H1 (cell line): Measurements from ENCODE around the gene FAHD1.

Experiments used
- CBX5 ChIP-seq: fragments of 300-800, 300-1000 bp; sonication (generic); IDR thresholded peaks from 2 replicates; pipeline ENCODE4 v1.7.1; 2016; ENCODE audit warnings: antibody characterized with exemption, low read length, low read depth
- CEBPB ChIP-seq: IDR thresholded peaks from 2 replicates; pipeline ENCODE4 v1.6.1; 2012; ENCODE audit warnings: low read depth, low read length
- CREB1 ChIP-seq: IDR thresholded peaks from 2 replicates; pipeline ENCODE4 v1.6.1; 2012; ENCODE audit warnings: inconsistent platforms
- CTCF ChIP-seq, 3 experiments: IDR thresholded peaks; 1 replicate in 2 of 3; 2 replicates in 1 of 3; pipeline versions ENCODE4 v1.5.1 to v1.6.1; 2011; ENCODE audit warnings: low read length in 3 of 3, mild to moderate bottlenecking in 3 of 3, inconsistent platforms in 2 of 3, low read depth in 1 of 3, moderate library complexity in 1 of 3; ENCODE audit not compliant: insufficient read depth in 1 of 3; ENCODE audit errors: control extremely low read depth in 1 of 3
- EGR1 ChIP-seq: IDR thresholded peaks from 2 replicates; pipeline ENCODE4 v1.6.1; 2011; ENCODE audit warnings: low read depth, low read length, borderline replicate concordance
- EP300 ChIP-seq, 2 experiments: IDR thresholded peaks; 1 replicate in 1 of 2; 2 replicates in 1 of 2; pipeline ENCODE4 v1.6.1; 2011 to 2012; ENCODE audit warnings: low read depth in 2 of 2, low read length in 2 of 2, mild to moderate bottlenecking in 2 of 2, borderline replicate concordance in 1 of 2, inconsistent platforms in 1 of 2, moderate library complexity in 1 of 2
- FOSL1 ChIP-seq: IDR thresholded peaks from 2 replicates; pipeline ENCODE4 v1.6.1; 2011; ENCODE audit warnings: mild to moderate bottlenecking, low read depth, low read length, moderate library complexity; ENCODE audit not compliant: insufficient read depth
- KDM5A ChIP-seq: fragments of 200-600 bp; IDR thresholded peaks from 2 replicates; pipeline ENCODE4 v1.7.1; 2012; ENCODE audit warnings: mild to moderate bottlenecking, low read length, inconsistent platforms, mixed read lengths
- NANOG ChIP-seq: IDR thresholded peaks from 2 replicates; pipeline ENCODE4 v1.6.1; 2011; ENCODE audit warnings: low read length, low read depth, mild to moderate bottlenecking, inconsistent platforms; ENCODE audit not compliant: insufficient read depth, poor library complexity, severe bottlenecking
- RNF2 ChIP-seq: fragments of 200-900, 300-1000 bp; sonication (generic); IDR thresholded peaks from 2 replicates; pipeline ENCODE4 v1.7.1; 2016; ENCODE audit warnings: borderline replicate concordance, low read depth, mild to moderate bottlenecking, antibody characterized with exemption, low read length; ENCODE audit not compliant: poor library complexity, severe bottlenecking; ENCODE audit errors: missing control alignments
- SIRT6 ChIP-seq: IDR thresholded peaks from one replicate; pipeline ENCODE4 v1.7.1; 2012; ENCODE audit warnings: low read length, inconsistent platforms
- TAF1 ChIP-seq: IDR thresholded peaks from 2 replicates; pipeline ENCODE4 v1.6.1; 2011; ENCODE audit warnings: mild to moderate bottlenecking, low read depth, low read length
- ZNF274 ChIP-seq: IDR thresholded peaks from 2 replicates; pipeline ENCODE4 v1.7.0; 2012; ENCODE audit warnings: low read length, borderline replicate concordance; ENCODE audit errors: extremely low read depth

GRCh38 chr16:1815461-1815860 lies 11.5 kb upstream of the FAHD1 start:
- TF ChIP-seq CBX5 (no peak), CTCF (IDR thresholded peaks at IDR 0.05; ENCODE audit: control extremely low read depth in 1 of 3, insufficient read depth in 1 of 3, low read depth in 1 of 3, low read length in 3 of 3) (no peak), ZNF274 (no peak), CREB1 (no peak), FOSL1 (no peak), SIRT6 (no peak), CEBPB (no peak), TAF1 (no peak), RNF2 (no peak), EGR1 (no peak), KDM5A (no peak), NANOG (no peak), EP300 (IDR thresholded peaks at IDR 0.05; ENCODE audit: borderline replicate concordance in 1 of 2, low read depth in 2 of 2, low read length in 2 of 2) (no peak)
